Astrocyte (in vitro differentiated cells and primary cell): ENCODE data around the gene ZEB2. TPM values are rescaled to one million over a fixed set of nuclear protein-coding genes. Genes with fewer than 3 reads are reported as not detected.

Experiments
- DNase-seq: peaks from one replicate; pipeline ENCODE4 v3.0.0-alpha.2; 2010; ENCODE audit warnings: low read depth
- FAIRE-seq: peaks from 2 replicates; lab custom pipeline; 2011; peaks lifted over from hg19 to GRCh38; lab: Jason Lieb, UNC
- H2AFZ ChIP-seq: 2 replicates; pipeline ENCODE4 v1.6.0; 2012; ENCODE audit warnings: low read depth, low read length, inconsistent platforms
- H3K27ac ChIP-seq: 2 replicates; pipeline ENCODE4 v1.5.1; 2011; ENCODE audit warnings: low read depth, low read length, inconsistent platforms
- H3K27me3 ChIP-seq: 2 replicates; pipeline ENCODE4 v1.6.0; 2011; ENCODE audit warnings: low read length, inconsistent platforms; ENCODE audit not compliant: insufficient read depth
- H3K36me3 ChIP-seq: 2 replicates; pipeline ENCODE4 v1.5.1; 2011; ENCODE audit warnings: low read length, inconsistent platforms; ENCODE audit not compliant: insufficient read depth
- H3K4me1 ChIP-seq: 2 replicates; pipeline ENCODE4 v1.5.1; 2011; ENCODE audit warnings: low read length, inconsistent platforms; ENCODE audit not compliant: insufficient read depth
- H3K4me2 ChIP-seq: 2 replicates; pipeline ENCODE4 v1.6.0; 2012; ENCODE audit warnings: low read length, inconsistent platforms
- H3K4me3 ChIP-seq: 2 replicates; pipeline ENCODE4 v1.5.1; 2011; ENCODE audit warnings: low read depth, mild to moderate bottlenecking, low read length, inconsistent platforms; ENCODE audit not compliant: insufficient read depth
- H3K79me2 ChIP-seq: 2 replicates; pipeline ENCODE4 v1.6.0; 2012; ENCODE audit warnings: mild to moderate bottlenecking, low read length, inconsistent platforms; ENCODE audit not compliant: insufficient read depth
- H3K9ac ChIP-seq: 2 replicates; pipeline ENCODE4 v1.6.0; 2012; ENCODE audit warnings: mild to moderate bottlenecking, low read length, inconsistent platforms
- H3K9me3 ChIP-seq: 2 replicates; pipeline ENCODE4 v1.5.1; 2012; ENCODE audit warnings: low read depth, mild to moderate bottlenecking, low read length, inconsistent platforms; ENCODE audit not compliant: insufficient read depth
- H4K20me1 ChIP-seq: 2 replicates; pipeline ENCODE4 v1.6.0; 2012; ENCODE audit warnings: low read length, inconsistent platforms; ENCODE audit not compliant: insufficient read depth
- H3K27ac Mint-ChIP-seq: one replicate; pipeline ENCODE4 v1.8.0; 2021; ENCODE audit warnings: mild to moderate bottlenecking, mixed read lengths; ENCODE audit not compliant: unreplicated experiment
- H3K27me3 Mint-ChIP-seq: one replicate; pipeline ENCODE4 v1.8.0; 2021; ENCODE audit warnings: low read depth, mixed read lengths; ENCODE audit not compliant: unreplicated experiment
- H3K36me3 Mint-ChIP-seq: one replicate; pipeline ENCODE4 v1.8.0; 2021; ENCODE audit warnings: low read depth, mixed read lengths; ENCODE audit not compliant: unreplicated experiment
- H3K4me1 Mint-ChIP-seq: one replicate; pipeline ENCODE4 v1.8.0; 2021; ENCODE audit warnings: low read depth, mixed read lengths; ENCODE audit not compliant: unreplicated experiment
- H3K4me3 Mint-ChIP-seq: one replicate; pipeline ENCODE4 v1.8.0; 2021; ENCODE audit warnings: mild to moderate bottlenecking, moderate library complexity, mixed read lengths; ENCODE audit not compliant: unreplicated experiment
- H3K9me3 Mint-ChIP-seq: one replicate; pipeline ENCODE4 v1.8.0; 2021; ENCODE audit warnings: mild to moderate bottlenecking, mixed read lengths; ENCODE audit not compliant: unreplicated experiment
- EZH2 ChIP-seq: IDR thresholded peaks from 2 replicates; pipeline ENCODE4 v1.6.1; 2012; ENCODE audit warnings: mild to moderate bottlenecking, low read length, inconsistent platforms; ENCODE audit not compliant: insufficient read depth
- total RNA-seq: library from RNA; stranded (reverse); gene quantifications from 2 replicates; pipeline ENCODE4 v1.2.1, GENCODE V29; 2021
- TF ChIP-seq, protein P1 (sequence below): IDR thresholded peaks from 2 replicates; pipeline ENCODE4 v1.5.1; 2011; ENCODE audit warnings: low read depth, mild to moderate bottlenecking, inconsistent platforms, low read length, moderate library complexity; ENCODE audit not compliant: insufficient read depth

ZEB2 gene
- total RNA-seq, 1 donor from 2014 or later: 84.9 TPM

- DNase-seq: peak; percentile 96
- H3K4me1 Mint-ChIP-seq: peaks cover 26% of the 10 kb centered on the region
- H3K79me2 ChIP-seq: peaks cover 48% of the 10 kb centered on the region
These were observed 2.7 kb downstream of the ZEB2 start for GRCh38 chr2:144516981-144517865.

GRCh38 chr2:144516411-144516980 lies 3.4 kb downstream of the ZEB2 start:
- DNase-seq: no peak
- peaks cover 32% of the 10 kb centered on the region for H3K4me1 Mint-ChIP-seq
- Histone ChIP-seq H3K36me3 (no peaks in the 10 kb centered on the region), H3K4me3 (peak overlapping the region; percentile 73), H3K4me2 (peak overlapping the region; percentile 98), H4K20me1 (peaks cover 16% of the 10 kb centered on the region), H3K4me1 (peaks cover 47% of the 10 kb centered on the region), H3K27me3 (peaks cover 12% of the 10 kb centered on the region), H3K79me2 (peaks cover 55% of the 10 kb centered on the region), H3K27ac (peak overlapping the region; percentile 99), H3K9me3 (no peaks in the 10 kb centered on the region), H2AFZ (no peak overlapping the region), H3K9ac (peak overlapping the region; percentile 98)
- peak overlapping the region; percentile 96 for H3K27ac Mint-ChIP-seq
- H3K36me3 Mint-ChIP-seq: peaks cover 4% of the 10 kb centered on the region
- H3K9me3 Mint-ChIP-seq: peaks cover 2% of the 10 kb centered on the region
- FAIRE-seq: no peak
- H3K27me3 Mint-ChIP-seq: no peaks in the 10 kb centered on the region
- TF ChIP-seq, protein P1, sequence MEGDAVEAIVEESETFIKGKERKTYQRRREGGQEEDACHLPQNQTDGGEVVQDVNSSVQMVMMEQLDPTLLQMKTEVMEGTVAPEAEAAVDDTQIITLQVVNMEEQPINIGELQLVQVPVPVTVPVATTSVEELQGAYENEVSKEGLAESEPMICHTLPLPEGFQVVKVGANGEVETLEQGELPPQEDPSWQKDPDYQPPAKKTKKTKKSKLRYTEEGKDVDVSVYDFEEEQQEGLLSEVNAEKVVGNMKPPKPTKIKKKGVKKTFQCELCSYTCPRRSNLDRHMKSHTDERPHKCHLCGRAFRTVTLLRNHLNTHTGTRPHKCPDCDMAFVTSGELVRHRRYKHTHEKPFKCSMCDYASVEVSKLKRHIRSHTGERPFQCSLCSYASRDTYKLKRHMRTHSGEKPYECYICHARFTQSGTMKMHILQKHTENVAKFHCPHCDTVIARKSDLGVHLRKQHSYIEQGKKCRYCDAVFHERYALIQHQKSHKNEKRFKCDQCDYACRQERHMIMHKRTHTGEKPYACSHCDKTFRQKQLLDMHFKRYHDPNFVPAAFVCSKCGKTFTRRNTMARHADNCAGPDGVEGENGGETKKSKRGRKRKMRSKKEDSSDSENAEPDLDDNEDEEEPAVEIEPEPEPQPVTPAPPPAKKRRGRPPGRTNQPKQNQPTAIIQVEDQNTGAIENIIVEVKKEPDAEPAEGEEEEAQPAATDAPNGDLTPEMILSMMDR: no peak
- no peak for TF ChIP-seq EZH2
- H3K4me3 Mint-ChIP-seq: peak overlapping the region; percentile 94

More at GRCh38 chr2:144516981-144517865, 2.7 kb downstream of the ZEB2 start:
- TF ChIP-seq EZH2: no peak
- TF ChIP-seq, protein P1: no peak
- Histone ChIP-seq H3K9ac (peak overlapping the region; percentile 98), H3K4me3 (peak overlapping the region; percentile 86), H3K4me1 (peaks cover 47% of the 10 kb centered on the region), H4K20me1 (peaks cover 12% of the 10 kb centered on the region), H3K9me3 (no peaks in the 10 kb centered on the region), H3K27ac (peak overlapping the region; percentile 99), H3K27me3 (peaks cover 12% of the 10 kb centered on the region), H2AFZ (peak overlapping the region; percentile 64), H3K4me2 (peak overlapping the region; percentile 98), H3K36me3 (no peaks in the 10 kb centered on the region)
- Mint-ChIP-seq H3K27ac (peak overlapping the region; percentile 100), H3K9me3 (peaks cover 2% of the 10 kb centered on the region), H3K4me3 (no peak overlapping the region), H3K27me3 (peaks cover under 1% of the 10 kb centered on the region), H3K36me3 (peaks cover 4% of the 10 kb centered on the region)
- peak; percentile 71 for FAIRE-seq
